CD4-positive, alpha-beta T cell treated with Interleukin-6 at 100 ng/mL for 8 hours (primary cell): ENCODE results near the gene RGS21.
"Not testable (repeated sequence)": the region's sequence is repeated elsewhere in the genome, so short reads cannot be mapped to it uniquely, and the experiment has no call there.

ENCODE experiments used
- DNase-seq: peaks from one replicate; pipeline ENCODE4 v3.0.0-alpha.2; 2020; ENCODE audit warnings: mixed read lengths, low spot score

Gene RGS21, protein sequence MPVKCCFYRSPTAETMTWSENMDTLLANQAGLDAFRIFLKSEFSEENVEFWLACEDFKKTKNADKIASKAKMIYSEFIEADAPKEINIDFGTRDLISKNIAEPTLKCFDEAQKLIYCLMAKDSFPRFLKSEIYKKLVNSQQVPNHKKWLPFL

DNA sequence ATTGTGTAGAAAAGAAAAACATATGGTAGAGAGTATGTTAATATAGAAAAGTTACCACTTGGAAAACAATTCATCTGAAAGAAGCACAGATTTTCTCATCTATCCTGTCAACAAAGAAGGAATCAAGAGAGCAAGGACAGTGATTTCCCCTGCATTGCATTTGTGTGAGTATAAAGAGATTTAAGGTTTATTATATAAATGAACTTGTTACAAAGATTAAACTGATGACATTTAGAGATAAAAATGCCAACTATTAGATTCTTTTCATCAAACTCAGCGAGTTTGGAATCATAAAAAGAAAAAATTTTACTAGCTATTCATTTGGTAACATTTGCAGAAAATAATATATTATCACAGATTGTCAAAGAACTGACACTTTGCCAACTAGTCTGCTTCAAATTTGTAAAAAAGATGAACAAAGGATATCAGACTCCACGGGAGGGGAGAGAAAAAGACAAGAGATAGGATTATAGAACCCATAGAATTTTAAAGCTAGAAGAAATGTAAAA is at the start of gene RGS21:
Gene RGS21, plus strand, starts transcription at position 51 of the 509 bp plus-strand sequence. CDS start 26,045 bp downstream, outside the sequence.
- no peak for DNase-seq

DNA sequence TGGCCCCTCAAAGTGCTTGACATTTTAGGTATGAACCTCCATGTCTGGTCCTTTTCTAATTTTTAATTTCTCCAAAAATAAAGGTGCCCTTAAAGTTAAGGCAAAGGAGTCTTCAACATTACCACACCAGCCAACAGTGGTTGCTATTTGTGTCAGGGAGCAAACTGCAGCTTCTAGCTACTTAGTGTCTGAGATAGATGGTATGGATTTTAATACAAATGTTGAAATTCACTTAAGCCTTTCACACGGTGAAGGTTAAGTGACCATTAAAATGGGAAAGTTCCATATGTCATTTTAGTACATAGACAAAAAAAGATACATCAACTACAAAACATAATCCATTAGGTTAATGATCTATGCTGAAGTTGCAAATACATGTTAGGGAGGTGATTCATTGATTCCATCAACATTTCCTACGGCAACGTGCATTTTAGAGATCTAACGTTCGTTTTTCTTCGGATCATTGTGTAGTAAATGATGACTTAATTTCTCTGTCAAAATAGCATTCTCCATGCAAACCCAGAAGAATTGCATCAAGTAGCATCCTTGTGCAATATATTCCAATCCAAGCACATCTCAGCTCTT is 48.2 kb upstream of the RGS21 start:
- DNase-seq = no peak

DNA sequence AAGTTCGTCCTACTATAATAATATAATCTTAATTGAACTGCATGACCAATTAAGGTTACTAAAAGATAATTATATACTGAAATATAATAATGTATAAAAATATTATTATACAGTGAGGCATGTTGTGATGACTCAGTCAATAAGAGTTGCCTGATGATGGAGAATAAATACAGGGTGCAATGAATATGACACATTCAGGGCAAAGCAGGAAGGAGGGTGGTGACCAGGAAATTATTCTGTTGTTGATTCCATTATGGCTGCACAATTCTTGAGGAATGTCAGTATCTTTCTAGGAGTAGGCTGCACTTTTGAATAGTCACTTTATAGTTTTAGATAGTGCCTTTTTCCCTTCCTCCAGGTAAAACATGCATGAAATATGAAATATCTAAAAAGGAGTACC is 46.4 kb upstream of the RGS21 start:
- no peak for DNase-seq

DNA sequence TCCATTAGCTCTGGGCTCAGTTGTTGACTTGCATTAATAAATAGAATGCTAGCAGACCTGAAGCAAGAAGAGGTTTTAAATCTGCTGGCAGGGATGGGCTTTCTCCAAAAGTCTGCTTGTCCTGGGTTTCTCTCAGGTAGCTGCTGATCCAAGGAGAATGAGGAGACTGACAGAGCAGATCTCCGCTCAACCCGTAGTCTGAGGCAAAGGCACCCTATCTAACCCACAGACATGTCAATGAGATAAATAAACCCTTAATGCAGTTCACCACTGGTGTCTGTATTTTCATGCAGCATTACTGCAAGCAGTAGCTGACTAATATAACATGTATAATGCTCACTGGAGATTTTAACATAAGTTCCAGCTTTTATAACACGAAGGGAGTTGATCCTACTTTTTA is 44.1 kb upstream of the RGS21 start:
- no peak for DNase-seq

DNA sequence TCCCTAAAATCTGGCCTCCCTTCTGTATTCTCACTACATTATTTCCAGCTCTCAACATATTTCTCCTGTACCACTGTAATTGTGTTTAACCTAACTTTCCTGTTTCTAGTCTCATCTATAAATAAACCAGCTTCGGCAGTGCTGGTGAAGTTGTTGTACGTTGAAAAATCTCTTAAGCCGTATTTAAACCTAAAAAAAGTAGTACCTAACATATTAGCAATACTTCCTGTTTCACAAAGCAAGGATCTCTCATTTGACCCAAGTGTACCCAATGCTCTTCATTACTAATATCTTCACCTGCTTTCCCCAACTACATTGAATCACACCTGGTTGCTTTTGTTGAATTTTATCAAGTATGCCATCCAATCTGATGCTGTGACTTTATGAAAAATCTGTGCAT is 42.2 kb upstream of the RGS21 start:
- DNase-seq = no peak

DNA sequence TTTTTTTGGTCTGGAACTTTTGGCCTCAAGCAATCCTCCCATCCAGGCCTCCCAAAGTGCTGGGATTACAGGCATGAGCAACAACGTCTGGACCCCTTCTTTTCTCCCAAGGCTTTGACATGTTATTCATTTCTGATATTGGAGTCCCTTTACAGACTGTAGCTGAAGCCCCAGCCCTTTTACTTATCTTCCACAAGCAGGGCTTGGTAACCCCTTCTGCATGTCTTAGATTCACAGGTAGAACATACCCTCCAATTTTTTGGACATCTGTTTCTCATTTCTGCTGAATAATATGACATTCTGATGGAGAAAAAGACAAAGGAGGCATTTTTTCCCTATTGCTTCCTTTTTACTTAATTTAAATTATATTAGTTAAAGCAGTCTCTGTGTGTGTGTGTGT is 39.2 kb upstream of the RGS21 start:
- DNase-seq = no peak

DNA sequence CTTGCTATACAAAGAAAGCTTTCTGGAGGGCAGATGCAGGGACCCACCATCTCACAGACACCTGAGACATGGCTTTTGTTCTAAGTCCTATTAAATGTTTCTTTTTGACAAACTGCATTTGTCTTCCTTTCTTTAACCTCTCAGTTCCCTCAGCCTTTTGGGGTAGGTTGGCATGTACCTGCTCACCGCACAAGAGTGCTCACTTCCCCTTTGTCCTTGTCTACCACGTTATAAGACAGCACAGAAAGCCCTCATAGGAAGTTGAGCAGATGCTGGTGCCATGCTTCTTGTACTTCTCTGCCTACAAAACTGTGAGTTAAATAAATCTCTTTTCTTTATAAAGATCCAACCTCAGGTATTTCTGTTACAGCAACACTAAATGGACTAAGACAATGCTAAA is 31.9 kb upstream of the RGS21 start:
- DNase-seq = no peak

DNA sequence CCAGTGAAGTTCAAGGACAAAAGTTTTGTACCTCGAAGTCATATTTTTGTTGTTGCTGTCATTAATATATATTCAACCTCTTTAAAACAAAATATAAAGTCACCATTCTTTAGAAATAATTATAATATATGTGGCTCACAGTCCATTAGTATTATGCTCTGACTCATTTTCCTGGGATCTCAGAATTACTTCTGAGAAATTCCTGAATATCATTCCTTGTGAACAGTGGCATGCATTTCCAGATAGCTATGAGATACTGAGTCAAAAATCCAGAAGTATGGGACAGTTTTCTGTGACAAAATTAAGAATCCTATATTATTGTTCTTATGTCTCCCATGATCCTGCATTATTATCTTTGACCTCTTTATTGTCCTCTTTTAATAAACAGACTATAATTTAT is 13.8 kb upstream of the RGS21 start:
- no peak for DNase-seq

DNA sequence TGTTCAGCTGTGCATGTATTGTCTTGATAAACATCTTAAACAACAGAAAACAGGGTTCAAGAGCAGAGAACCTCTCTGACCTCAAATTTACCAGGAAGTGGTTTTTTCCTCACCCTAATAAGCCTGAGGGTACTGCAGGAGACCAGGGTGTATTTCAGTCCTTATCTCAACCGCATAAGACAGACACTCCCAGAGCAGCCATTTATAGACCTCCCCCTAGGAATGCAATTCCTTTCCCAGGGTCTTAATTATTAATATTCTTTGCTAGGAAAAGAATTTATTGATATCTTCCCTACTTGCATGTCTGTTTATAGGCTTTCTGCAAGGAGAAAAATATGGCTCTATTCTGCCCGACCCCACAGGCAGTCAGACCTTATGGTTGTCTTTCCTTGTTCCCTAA is 8.5 kb upstream of the RGS21 start:
- not testable (repeated sequence) for DNase-seq

DNA sequence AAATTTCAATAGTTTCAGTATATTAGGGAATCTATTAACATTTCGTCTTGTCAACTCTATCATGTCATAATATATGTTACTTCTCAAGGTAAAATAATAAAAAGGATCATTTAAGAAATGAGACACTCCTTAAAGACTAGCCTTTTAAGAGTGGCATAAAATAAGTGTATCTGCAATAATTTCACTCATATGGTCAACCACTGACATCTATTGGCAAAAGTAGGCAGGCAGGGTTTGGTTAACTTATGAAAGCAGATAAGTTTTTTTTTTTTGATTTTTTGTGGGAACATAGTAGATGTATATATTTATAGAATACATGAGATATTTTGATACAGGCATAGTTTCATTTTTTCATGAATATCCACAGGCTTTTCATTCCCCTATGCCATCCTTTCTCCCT is 5.5 kb upstream of the RGS21 start:
- no peak for DNase-seq

DNA sequence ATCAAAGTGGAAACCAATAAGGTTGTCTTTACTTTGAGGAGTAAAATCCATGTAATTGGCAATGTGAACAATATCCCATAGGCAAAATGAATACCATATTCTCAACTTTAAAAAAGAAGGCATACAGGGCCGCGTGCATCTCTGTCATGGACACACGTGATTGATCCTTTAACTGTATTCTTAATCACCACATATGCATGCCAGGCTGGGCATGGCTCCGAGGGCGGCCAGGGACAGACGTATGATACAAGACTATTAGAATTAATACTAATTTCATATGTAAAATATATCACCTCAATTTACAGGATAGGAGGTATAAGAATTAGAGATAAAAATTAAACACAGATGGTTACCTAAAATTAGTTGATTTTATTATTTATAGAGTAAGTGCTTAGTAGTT is 11.2 kb downstream of the RGS21 start:
- no peak for DNase-seq

DNA sequence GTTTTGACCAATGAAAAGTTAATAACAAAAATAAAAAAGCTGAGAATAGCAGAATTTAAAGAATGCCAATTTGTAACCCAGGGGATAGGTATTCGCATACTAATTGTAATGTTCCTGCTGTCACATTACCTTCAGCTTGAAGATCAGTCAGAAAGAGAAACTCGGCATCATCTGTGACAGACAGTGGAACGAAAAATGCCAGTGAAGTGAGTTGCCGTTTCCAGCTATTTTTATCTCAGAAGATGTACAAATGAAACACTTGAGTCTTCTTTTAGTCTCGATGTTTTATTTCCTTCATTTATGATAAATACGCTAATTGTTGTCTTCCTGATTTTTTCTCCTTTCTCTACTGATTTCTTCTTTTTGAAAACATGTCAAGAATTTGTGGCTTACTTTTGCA is 26.1 kb downstream of the RGS21 start:
- DNase-seq = no peak

DNA sequence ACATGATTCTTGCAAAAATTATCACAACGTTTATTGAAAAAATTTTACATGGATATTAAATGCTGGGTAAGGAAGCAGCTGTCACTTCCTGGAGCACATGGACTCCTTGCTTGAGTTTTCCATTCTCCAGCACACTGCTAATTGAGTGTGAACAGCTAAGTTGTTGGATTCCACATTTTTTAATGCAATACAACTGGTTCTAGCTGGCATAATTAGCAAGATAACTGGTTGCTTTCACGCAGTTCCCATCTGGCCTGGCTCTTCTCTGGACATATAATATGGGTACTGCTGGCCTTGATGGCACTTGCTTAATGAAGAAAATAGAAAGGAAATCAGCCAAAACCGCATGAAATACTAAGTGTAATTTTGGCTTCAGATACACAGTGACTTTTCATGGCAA is 26.6 kb downstream of the RGS21 start:
- DNase-seq = no peak

DNA sequence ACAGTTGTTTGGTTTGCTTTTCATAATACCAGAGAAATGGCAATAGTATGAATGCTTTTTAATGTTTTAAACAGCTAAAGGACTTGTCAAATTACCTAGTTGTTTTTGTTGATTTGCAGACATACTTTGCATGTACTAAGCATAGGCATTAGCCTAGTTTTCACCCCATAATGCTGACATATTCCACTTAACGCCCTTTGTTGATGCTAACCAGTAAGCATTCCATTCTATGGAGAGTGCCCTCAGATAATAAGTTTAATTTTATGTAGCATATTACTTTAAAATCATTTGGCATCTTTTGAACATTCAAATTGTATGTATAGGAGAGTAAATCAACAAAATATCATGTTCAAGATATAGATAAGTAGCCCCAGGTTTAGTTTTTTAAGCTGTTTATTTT is 32.5 kb downstream of the RGS21 start:
- DNase-seq = no peak

DNA sequence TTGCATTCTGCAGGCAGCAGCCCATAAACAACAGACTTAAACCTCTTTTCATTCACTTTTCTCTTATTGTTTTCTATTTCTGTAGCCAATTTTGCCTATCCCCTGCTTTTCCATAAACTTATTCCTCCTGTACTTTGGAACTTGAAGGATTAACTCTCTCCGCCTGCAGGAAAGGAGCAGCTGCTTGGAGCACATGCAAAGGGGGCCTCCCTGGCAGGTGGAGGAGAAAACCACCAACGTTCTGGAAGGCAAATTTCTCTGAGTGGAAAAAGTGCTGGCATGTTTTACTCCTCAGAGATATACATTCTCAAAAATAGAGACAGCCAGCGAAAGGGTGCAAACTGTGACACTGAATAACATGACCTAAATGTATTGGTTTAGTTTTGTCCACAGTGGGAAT is 33.6 kb downstream of the RGS21 start:
- no peak for DNase-seq

DNA sequence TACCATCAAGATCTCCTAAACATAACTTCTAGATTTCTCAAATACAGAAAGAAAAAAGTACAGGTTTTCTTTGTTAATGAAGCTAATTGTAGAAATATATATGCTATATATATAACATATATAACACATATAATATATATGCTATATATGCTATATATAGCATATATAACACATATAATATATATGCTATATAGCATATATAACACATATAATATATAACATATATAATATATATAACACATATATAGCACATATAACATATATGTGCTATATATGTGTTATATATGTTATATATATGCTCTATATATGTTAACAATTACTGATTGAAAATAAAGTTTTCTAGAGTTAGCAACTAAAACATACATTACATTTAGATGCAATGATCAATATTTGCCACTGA is 34.8 kb downstream of the RGS21 start:
- DNase-seq = no peak

DNA sequence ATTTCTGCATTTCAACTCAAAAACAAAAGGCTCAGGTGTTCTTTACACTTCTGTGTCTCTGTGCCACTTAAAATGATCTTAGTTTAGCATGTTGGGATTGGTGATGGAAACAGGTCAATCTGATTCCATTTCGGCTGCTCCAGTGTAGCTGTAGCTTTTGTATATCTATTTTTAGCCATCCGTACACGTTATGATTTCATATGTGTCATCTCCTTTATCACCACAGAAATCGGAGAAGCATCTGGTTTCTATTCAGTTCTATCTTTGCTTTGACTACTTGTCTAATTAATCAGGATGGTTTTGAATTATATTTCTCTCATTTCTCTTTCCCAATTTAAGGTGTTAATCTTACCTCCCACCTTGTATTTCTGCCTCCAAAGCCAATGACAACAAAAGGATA is 41.1 kb downstream of the RGS21 start:
- DNase-seq = no peak

DNA sequence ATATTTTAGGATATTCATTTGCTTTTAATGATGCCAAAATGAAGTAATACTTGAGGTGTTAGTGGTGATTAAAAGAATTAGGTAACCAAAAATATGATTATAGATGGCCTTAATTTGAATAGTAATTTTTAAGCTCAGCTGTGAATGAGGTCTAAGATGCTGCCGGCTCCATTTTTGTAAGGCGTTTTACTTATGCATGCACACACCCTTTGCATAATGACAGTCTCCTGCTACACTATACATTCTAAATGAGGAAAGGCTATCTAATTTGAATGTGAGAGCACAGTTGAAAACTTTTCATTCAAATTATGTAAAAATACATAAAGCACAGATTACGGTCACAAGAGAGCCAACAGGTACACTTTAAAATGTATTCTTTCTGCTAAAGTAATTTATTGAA is 41.6 kb downstream of the RGS21 start:
- DNase-seq = no peak

DNA sequence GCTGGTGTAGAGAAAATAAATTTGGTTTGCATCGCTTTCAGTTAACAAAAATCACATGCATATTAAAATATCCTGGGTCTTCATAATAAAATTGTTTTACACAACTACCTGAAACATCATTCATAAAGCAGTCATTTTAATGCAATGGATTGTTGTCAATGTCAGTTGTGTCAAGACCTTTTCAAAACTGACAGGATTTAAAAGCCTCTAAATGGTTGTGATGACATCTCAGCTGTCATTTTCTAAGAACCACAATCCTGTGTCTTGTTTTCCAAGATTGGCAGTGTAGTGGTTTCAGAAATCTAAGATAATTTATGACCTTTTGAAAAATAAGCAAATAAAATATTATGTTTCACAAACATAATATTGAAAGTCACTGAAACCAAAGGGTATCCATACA is 42.0 kb downstream of the RGS21 start:
- DNase-seq = no peak

DNA sequence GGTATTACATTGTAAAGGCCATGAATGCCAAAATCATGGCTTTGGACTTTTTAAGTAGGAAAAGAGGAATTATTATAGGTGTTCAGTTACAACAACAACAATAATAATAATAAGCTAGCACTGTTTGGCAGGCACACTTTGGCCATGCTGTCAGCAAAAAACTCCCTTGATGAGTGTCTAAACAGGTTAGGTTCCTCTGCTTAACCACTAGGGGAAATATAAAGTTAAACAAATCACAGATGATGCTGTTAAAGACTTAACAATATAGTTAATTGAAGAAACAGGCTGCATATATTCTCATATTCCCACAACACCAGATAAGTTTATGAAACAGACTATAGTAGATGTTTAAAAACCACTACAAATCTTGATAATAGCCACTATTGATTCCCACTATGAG is 46.4 kb downstream of the RGS21 start:
- no peak for DNase-seq

DNA sequence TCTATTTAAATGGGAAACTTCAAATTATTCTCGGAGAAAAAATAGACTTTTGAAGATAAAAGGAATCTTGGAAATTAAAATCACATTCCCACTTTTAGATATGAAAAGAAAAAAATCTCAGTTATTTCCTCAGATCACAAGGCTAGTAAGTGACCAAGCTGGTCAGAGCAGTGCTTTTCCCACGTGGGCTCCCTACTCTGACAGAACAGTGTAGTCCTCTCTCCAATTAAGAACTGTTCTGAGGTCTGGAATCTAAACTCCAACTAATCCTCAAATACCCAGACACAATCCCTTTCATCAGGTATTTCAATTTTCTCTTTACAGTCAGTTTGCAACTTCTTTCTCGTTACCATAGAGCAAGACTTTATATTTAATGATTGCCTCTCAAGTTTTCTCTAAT is 50.6 kb downstream of the RGS21 start:
- no peak for DNase-seq

DNA sequence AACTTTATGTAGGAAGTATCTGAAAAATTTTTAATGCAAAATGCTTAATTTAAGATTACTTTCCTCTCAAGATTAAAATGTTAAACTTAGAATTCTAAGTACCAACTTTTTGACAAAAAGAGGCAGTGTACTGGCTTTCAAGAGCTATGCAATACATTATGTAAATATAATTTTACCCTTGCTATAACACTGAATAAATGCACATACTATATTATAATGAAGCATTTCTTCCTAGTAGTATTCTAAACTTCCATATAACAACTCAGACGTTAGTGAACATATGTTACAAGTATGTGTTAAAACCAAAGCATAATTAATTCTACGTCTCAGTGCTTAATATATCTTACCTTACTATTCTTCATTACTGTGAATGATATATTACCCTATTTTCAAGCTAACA is 58.5 kb downstream of the RGS21 start:
- DNase-seq = no peak

DNA sequence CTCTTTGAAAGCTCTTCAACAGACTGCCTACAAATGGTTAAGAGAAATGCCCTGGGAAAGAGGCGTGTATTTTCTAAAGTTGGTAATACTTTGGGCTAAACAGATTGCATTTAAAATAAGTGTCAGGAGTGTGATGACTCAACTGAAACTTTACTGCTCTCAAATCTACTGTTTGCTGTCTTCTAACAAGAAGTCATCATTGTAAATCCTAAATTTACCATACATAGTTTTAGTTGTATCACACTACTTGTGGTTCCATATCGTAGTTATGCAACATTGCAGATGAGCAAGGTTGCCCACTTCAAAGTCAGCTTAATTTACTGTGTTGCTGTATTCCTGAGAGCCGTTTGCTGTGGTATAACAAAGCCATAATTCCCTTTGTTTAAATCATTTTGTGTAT is 59.6 kb downstream of the RGS21 start:
- DNase-seq = no peak

DNA sequence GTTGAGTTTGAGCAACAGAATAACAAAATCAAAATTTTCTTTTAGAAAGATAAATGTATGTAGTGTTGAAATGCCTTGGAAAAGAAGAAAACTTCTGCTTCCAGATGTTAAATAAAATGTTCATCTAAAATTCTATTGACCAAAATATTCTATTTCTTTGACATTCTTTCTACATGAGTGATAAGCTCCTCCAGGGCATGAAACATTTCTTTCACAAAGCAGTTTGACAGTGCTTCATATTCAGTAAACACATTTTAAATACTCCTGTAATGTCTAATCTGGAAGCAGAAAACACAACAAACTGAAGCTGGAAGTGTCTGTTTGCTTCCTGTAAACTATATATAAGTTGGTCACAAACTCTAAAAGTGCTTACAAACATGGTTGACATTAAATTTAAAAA is 61.5 kb downstream of the RGS21 start:
- no peak for DNase-seq
